Measurements from ENCODE around the gene TMEM248.
"Not testable (repeated sequence)": the region's sequence is repeated elsewhere in the genome, so short reads cannot be mapped to it uniquely, and the experiment has no call there.

The TMEM248 gene

GRCh38 chr7:66908598-66908997, 12.4 kb upstream of the TMEM248 start:
- not testable (repeated sequence) for H2BK120ac ChIP-seq (ENCODE audit: low read depth, low read length); H3K18ac ChIP-seq (ENCODE audit: low read length); H3K23ac ChIP-seq (ENCODE audit: low read depth, low read length, poor library complexity); H2AFZ ChIP-seq (ENCODE audit: low read length); H3K14ac ChIP-seq (ENCODE audit: low read length); H2AK5ac ChIP-seq (ENCODE audit: low read depth, low read length); DNase-seq (ENCODE audit: low spot score); H4K8ac ChIP-seq (ENCODE audit: low read depth, low read length); H3K36me3 ChIP-seq (replicated peaks in 1 of 2; ENCODE audit: control insufficient read depth in 2 of 2, insufficient read depth in 2 of 2, low read length in 2 of 2); H2BK5ac ChIP-seq (ENCODE audit: low read length); H3K9ac ChIP-seq (ENCODE audit: low read depth, low read length, poor library complexity); H3K9me3 ChIP-seq (replicated peaks in 1 of 2; ENCODE audit: control insufficient read depth in 2 of 2, insufficient read depth in 1 of 2, low read depth in 1 of 2, low read length in 2 of 2); H3K4me3 ChIP-seq (ENCODE audit: low read length in 2 of 2); H3K27me3 ChIP-seq (ENCODE audit: control insufficient read depth in 3 of 3, insufficient read depth in 3 of 3, low read depth in 1 of 3, low read length in 3 of 3); H3K4me1 ChIP-seq (ENCODE audit: control insufficient read depth in 2 of 2, insufficient read depth in 1 of 2, low read depth in 1 of 2, low read length in 2 of 2); H3K4ac ChIP-seq (ENCODE audit: low read length); H4K91ac ChIP-seq (ENCODE audit: low read depth, low read length, poor library complexity); H3K4me2 ChIP-seq (ENCODE audit: insufficient read depth, low read length, poor library complexity, severe bottlenecking); H2BK15ac ChIP-seq (ENCODE audit: low read length); H3K79me1 ChIP-seq (ENCODE audit: low read depth, low read length); H3K27ac ChIP-seq (replicated peaks; ENCODE audit: low read length); H2BK12ac ChIP-seq (ENCODE audit: low read length)
- no CpG with 5 or more reads among the region's 4 CpGs for WGBS, 2 donors (ENCODE audit: extremely low coverage in 2 of 2, insufficient read length in 2 of 2, insufficient replicate concordance in 1 of 2)

- Histone ChIP-seq H3K4me2 (ENCODE audit: insufficient read depth, low read length, poor library complexity, severe bottlenecking) (no peak overlapping the region), H3K4ac (ENCODE audit: low read length) (no peak overlapping the region), H3K79me1 (ENCODE audit: low read depth, low read length) (no peaks in the 10 kb centered on the region), H4K91ac (ENCODE audit: low read depth, low read length, poor library complexity) (no peak overlapping the region), H3K23ac (ENCODE audit: low read depth, low read length, poor library complexity) (no peak overlapping the region), H3K36me3 (replicated peaks in 1 of 2; ENCODE audit: control insufficient read depth in 2 of 2, insufficient read depth in 2 of 2, low read length in 2 of 2) (peaks cover 0 to under 1% of the 10 kb centered on the region in 2 donors), H3K27me3 (ENCODE audit: control insufficient read depth in 3 of 3, insufficient read depth in 3 of 3, low read depth in 1 of 3, low read length in 3 of 3) (no peaks in the 10 kb centered on the region), H3K9ac (ENCODE audit: low read depth, low read length, poor library complexity) (no peak overlapping the region), H2BK15ac (ENCODE audit: low read length) (no peak overlapping the region), H3K9me3 (replicated peaks in 1 of 2; ENCODE audit: control insufficient read depth in 2 of 2, insufficient read depth in 1 of 2, low read depth in 1 of 2, low read length in 2 of 2) (no peaks in the 10 kb centered on the region), H2BK12ac (ENCODE audit: low read length) (no peak overlapping the region), H3K18ac (ENCODE audit: low read length) (no peak overlapping the region), H2AK5ac (ENCODE audit: low read depth, low read length) (no peak overlapping the region), H3K27ac (replicated peaks; ENCODE audit: low read length) (no peak overlapping the region), H2AFZ (ENCODE audit: low read length) (no peak overlapping the region), H3K4me1 (ENCODE audit: control insufficient read depth in 2 of 2, insufficient read depth in 1 of 2, low read depth in 1 of 2, low read length in 2 of 2) (peaks cover 0 to 2% of the 10 kb centered on the region in 2 donors), H3K4me3 (ENCODE audit: low read length in 2 of 2) (no peak overlapping the region), H2BK5ac (ENCODE audit: low read length) (no peak overlapping the region), H3K14ac (ENCODE audit: low read length) (no peak overlapping the region), H4K8ac (ENCODE audit: low read depth, low read length) (no peak overlapping the region), H2BK120ac (ENCODE audit: low read depth, low read length) (no peak overlapping the region)
- WGBS, 2 donors (ENCODE audit: extremely low coverage in 2 of 2, insufficient read length in 2 of 2, insufficient replicate concordance in 1 of 2): no CpG with 5 or more reads among the region's 3 CpGs
- no peak for DNase-seq (ENCODE audit: low spot score)
Observed at GRCh38 chr7:66910789-66911188, 10.2 kb upstream of the TMEM248 start.

- not testable (repeated sequence) for H2AK5ac ChIP-seq (ENCODE audit: low read depth, low read length); H3K4me2 ChIP-seq (ENCODE audit: insufficient read depth, low read length, poor library complexity, severe bottlenecking); H2BK120ac ChIP-seq (ENCODE audit: low read depth, low read length); H2BK12ac ChIP-seq (ENCODE audit: low read length); H3K79me1 ChIP-seq (ENCODE audit: low read depth, low read length); H3K9me3 ChIP-seq (replicated peaks in 1 of 2; ENCODE audit: control insufficient read depth in 2 of 2, insufficient read depth in 1 of 2, low read depth in 1 of 2, low read length in 2 of 2); H3K27me3 ChIP-seq (ENCODE audit: control insufficient read depth in 3 of 3, insufficient read depth in 3 of 3, low read depth in 1 of 3, low read length in 3 of 3); H3K14ac ChIP-seq (ENCODE audit: low read length); H3K4me1 ChIP-seq (ENCODE audit: control insufficient read depth in 2 of 2, insufficient read depth in 1 of 2, low read depth in 1 of 2, low read length in 2 of 2); H3K23ac ChIP-seq (ENCODE audit: low read depth, low read length, poor library complexity); H3K9ac ChIP-seq (ENCODE audit: low read depth, low read length, poor library complexity); H3K36me3 ChIP-seq (replicated peaks in 1 of 2; ENCODE audit: control insufficient read depth in 2 of 2, insufficient read depth in 2 of 2, low read length in 2 of 2); H3K4ac ChIP-seq (ENCODE audit: low read length); H3K27ac ChIP-seq (replicated peaks; ENCODE audit: low read length); H3K4me3 ChIP-seq (ENCODE audit: low read length in 2 of 2); H2BK15ac ChIP-seq (ENCODE audit: low read length); H2AFZ ChIP-seq (ENCODE audit: low read length); H4K91ac ChIP-seq (ENCODE audit: low read depth, low read length, poor library complexity); H2BK5ac ChIP-seq (ENCODE audit: low read length); DNase-seq (ENCODE audit: low spot score); H3K18ac ChIP-seq (ENCODE audit: low read length); H4K8ac ChIP-seq (ENCODE audit: low read depth, low read length)
- WGBS, 2 donors (ENCODE audit: extremely low coverage in 2 of 2, insufficient read length in 2 of 2, insufficient replicate concordance in 1 of 2): no CpG with 5 or more reads among the region's 2 CpGs
Observed at GRCh38 chr7:66911191-66911590, 9.8 kb upstream of the TMEM248 start.

GRCh38 chr7:66912195-66912594, 8.8 kb upstream of the TMEM248 start:
- Histone ChIP-seq H2AFZ (ENCODE audit: low read length) (no peak overlapping the region), H3K4me2 (ENCODE audit: insufficient read depth, low read length, poor library complexity, severe bottlenecking) (no peak overlapping the region)

More at GRCh38 chr7:66912195-66912594, 8.8 kb upstream of the TMEM248 start:
- Histone ChIP-seq H3K18ac (ENCODE audit: low read length) (no peak overlapping the region), H4K8ac (ENCODE audit: low read depth, low read length) (no peak overlapping the region), H3K27me3 (ENCODE audit: control insufficient read depth in 3 of 3, insufficient read depth in 3 of 3, low read depth in 1 of 3, low read length in 3 of 3) (no peaks in the 10 kb centered on the region), H3K36me3 (replicated peaks in 1 of 2; ENCODE audit: control insufficient read depth in 2 of 2, insufficient read depth in 2 of 2, low read length in 2 of 2) (no peaks in the 10 kb centered on the region), H2AK5ac (ENCODE audit: low read depth, low read length) (no peak overlapping the region), H3K4me3 (ENCODE audit: low read length in 2 of 2) (no peak overlapping the region), H2BK5ac (ENCODE audit: low read length) (no peak overlapping the region), H3K4ac (ENCODE audit: low read length) (no peak overlapping the region), H2BK15ac (ENCODE audit: low read length) (no peak overlapping the region), H3K4me1 (ENCODE audit: control insufficient read depth in 2 of 2, insufficient read depth in 1 of 2, low read depth in 1 of 2, low read length in 2 of 2) (peaks cover 0 to 2% of the 10 kb centered on the region in 2 donors), H3K9me3 (replicated peaks in 1 of 2; ENCODE audit: control insufficient read depth in 2 of 2, insufficient read depth in 1 of 2, low read depth in 1 of 2, low read length in 2 of 2) (no peaks in the 10 kb centered on the region), H3K9ac (ENCODE audit: low read depth, low read length, poor library complexity) (no peak overlapping the region), H3K14ac (ENCODE audit: low read length) (no peak overlapping the region), H3K23ac (ENCODE audit: low read depth, low read length, poor library complexity) (no peak overlapping the region), H2BK12ac (ENCODE audit: low read length) (no peak overlapping the region), H3K27ac (replicated peaks; ENCODE audit: low read length) (no peak overlapping the region), H2BK120ac (ENCODE audit: low read depth, low read length) (no peak overlapping the region), H3K79me1 (ENCODE audit: low read depth, low read length) (no peaks in the 10 kb centered on the region), H4K91ac (ENCODE audit: low read depth, low read length, poor library complexity) (no peak overlapping the region)
- no CpG with 5 or more reads among the region's 2 CpGs for WGBS, 2 donors (ENCODE audit: extremely low coverage in 2 of 2, insufficient read length in 2 of 2, insufficient replicate concordance in 1 of 2)
- no peak for DNase-seq (ENCODE audit: low spot score)

All from neuronal stem cell (in vitro differentiated cells).